Measurements from ENCODE around the gene TLE5. TPM values are rescaled to one million over a fixed set of nuclear protein-coding genes. Genes with fewer than 3 reads are reported as not detected.
"Not testable (repeated sequence)": the region's sequence is repeated elsewhere in the genome, so short reads cannot be mapped to it uniquely, and the experiment has no call there.

The TLE5 gene
- total RNA-seq, 3 donors from 2014 or later (not counting 1 experiment from before 2014, with no cell fraction given): 943 to 1,012 (median 968) TPM

DNA sequence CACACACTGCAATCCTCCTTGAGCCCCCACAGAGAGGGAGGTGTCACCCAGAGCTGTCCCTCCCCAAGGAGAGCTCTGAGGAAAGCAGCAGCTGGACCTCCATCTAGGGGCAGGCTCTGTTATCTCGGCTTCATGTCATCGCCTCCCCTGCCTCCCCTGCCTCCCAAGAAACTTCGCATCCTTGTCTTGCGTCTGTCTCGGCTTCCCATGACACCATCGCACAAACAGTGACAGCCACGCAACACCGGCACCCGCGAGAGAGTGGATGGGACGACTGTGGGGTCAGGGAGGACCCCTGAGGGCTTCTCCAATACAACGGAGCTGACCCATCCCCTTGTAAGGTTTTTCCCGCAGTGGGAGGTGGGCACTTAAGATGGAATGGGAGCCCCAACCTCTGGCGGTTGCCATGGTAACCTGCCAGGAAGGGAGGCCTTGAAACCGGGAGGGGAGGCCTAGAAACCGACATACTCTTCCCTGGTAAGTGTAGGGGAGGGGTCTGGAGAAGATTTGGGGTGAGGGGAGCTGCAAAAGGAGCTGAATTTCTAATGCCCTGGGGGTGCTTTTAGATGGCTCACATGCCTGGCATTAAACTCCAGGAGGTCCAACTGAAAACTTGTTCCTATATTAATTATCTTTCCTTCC is 49.6 kb downstream of the TLE5 start:
- no peaks in the 10 kb centered on the region for H3K36me3 ChIP-seq (ENCODE audit: control insufficient read depth, insufficient read depth, low read length)
- H3K4me3 ChIP-seq (ENCODE audit: low read length): no peak overlapping the region
- DNase-seq (no peak), ATAC-seq (no peak)
- Mint-ChIP-seq H3K27me3 (ENCODE audit: low read depth in 2 of 2) (no peaks in the 10 kb centered on the region), H3K9me3 (no peaks in the 10 kb centered on the region), H3K4me3 (no peak overlapping the region), H3K4me1 (no peaks in the 10 kb centered on the region), H3K36me3 (no peaks in the 10 kb centered on the region), H3K27ac (no peak overlapping the region)
- WGBS (ENCODE audit: insufficient coverage): 89% methylated on average over 16 of the region's 16 CpGs
- H3K4me1 ChIP-seq (ENCODE audit: control insufficient read depth, insufficient read depth, low read length): no peaks in the 10 kb centered on the region
- intact Hi-C loops (cut with micrococcal nuclease): no loop called here
- no peak overlapping the region for H3K27ac ChIP-seq (ENCODE audit: low read length)
- H3K9me3 ChIP-seq (ENCODE audit: control insufficient read depth, insufficient read depth, low read length): no peaks in the 10 kb centered on the region
- TF ChIP-seq CTCF (IDR thresholded peaks at IDR 0.05): no peak
- H3K27me3 ChIP-seq (ENCODE audit: control insufficient read depth, insufficient read depth, low read length): no peaks in the 10 kb centered on the region

DNA sequence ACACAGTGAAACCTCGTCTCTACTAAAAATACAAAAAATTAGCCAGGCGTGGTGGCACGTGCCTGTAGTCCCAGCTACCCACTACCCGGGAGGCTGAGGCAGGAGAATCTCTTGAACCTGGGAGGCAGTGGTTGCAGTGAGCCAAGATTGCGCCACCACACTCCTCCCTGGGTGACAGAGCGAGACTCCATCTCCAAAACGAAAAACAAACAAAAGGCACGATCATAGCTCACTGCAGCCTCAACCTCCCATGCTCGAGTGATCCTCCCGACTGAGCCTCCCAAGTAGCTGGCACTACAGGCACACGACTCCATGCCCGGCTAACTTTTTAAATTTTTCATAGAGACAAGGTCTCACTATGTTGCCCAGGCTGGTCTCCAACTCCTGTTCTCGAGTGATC is 50.2 kb downstream of the TLE5 start:
- H3K9me3 ChIP-seq (ENCODE audit: control insufficient read depth, insufficient read depth, low read length); H3K4me3 Mint-ChIP-seq; H3K4me3 ChIP-seq (ENCODE audit: low read length); H3K36me3 Mint-ChIP-seq; DNase-seq; intact Hi-C loops (cut with micrococcal nuclease); H3K27ac Mint-ChIP-seq; H3K27me3 ChIP-seq (ENCODE audit: control insufficient read depth, insufficient read depth, low read length); H3K36me3 ChIP-seq (ENCODE audit: control insufficient read depth, insufficient read depth, low read length); ATAC-seq; H3K4me1 Mint-ChIP-seq; H3K27me3 Mint-ChIP-seq (ENCODE audit: low read depth in 2 of 2); H3K27ac ChIP-seq (ENCODE audit: low read length); H3K4me1 ChIP-seq (ENCODE audit: control insufficient read depth, insufficient read depth, low read length); H3K9me3 Mint-ChIP-seq: not testable (repeated sequence)
- 89% methylated on average over 13 of the region's 13 CpGs for WGBS (ENCODE audit: insufficient coverage)

DNA sequence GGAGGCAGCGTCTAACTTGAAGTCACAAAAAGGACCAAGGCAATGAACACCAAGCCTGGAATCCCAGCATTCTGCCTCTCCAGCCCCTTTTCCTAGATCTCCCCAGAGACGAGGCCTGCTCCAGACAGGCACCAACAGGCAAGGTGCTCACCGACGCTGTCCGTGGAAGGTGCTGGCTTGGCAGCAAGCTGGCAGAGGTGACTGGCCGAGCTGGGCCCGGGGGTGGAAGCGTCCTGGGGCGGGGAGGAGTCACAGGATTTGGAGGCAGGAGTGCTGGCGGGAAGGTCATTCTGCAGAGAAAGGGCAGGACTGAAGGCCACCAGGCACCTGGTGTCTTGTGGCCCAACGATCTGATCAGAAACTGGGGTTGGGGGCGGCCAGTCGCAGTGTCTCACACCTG is 51.4 kb downstream of the TLE5 start:
- Histone ChIP-seq H3K27ac (ENCODE audit: low read length) (no peak overlapping the region), H3K27me3 (ENCODE audit: control insufficient read depth, insufficient read depth, low read length) (no peaks in the 10 kb centered on the region), H3K36me3 (ENCODE audit: control insufficient read depth, insufficient read depth, low read length) (no peaks in the 10 kb centered on the region), H3K4me1 (ENCODE audit: control insufficient read depth, insufficient read depth, low read length) (no peaks in the 10 kb centered on the region), H3K9me3 (ENCODE audit: control insufficient read depth, insufficient read depth, low read length) (no peaks in the 10 kb centered on the region), H3K4me3 (ENCODE audit: low read length) (no peak overlapping the region)
- Mint-ChIP-seq H3K27me3 (ENCODE audit: low read depth in 2 of 2) (no peaks in the 10 kb centered on the region), H3K4me3 (no peak overlapping the region), H3K27ac (no peak overlapping the region), H3K4me1 (no peaks in the 10 kb centered on the region), H3K9me3 (no peaks in the 10 kb centered on the region), H3K36me3 (no peaks in the 10 kb centered on the region)
- intact Hi-C loops (cut with micrococcal nuclease): no loop called here
- DNase-seq (no peak), ATAC-seq (no peak)
- WGBS (ENCODE audit: insufficient coverage): 94% methylated on average over 13 of the region's 13 CpGs
- no peak for TF ChIP-seq CTCF (IDR thresholded peaks at IDR 0.05)

- H3K9me3 ChIP-seq (ENCODE audit: control insufficient read depth, insufficient read depth, low read length): no peaks in the 10 kb centered on the region
- TF ChIP-seq CTCF (IDR thresholded peaks at IDR 0.05): no peak
- H3K4me1 ChIP-seq (ENCODE audit: control insufficient read depth, insufficient read depth, low read length): no peaks in the 10 kb centered on the region
- Mint-ChIP-seq H3K36me3 (no peaks in the 10 kb centered on the region), H3K27me3 (ENCODE audit: low read depth in 2 of 2) (no peaks in the 10 kb centered on the region), H3K4me1 (no peaks in the 10 kb centered on the region), H3K27ac (no peak overlapping the region), H3K9me3 (no peaks in the 10 kb centered on the region), H3K4me3 (no peak overlapping the region)
- 88% methylated on average over 6 of the region's 6 CpGs for WGBS (ENCODE audit: insufficient coverage)
- no peak overlapping the region for H3K27ac ChIP-seq (ENCODE audit: low read length)
- H3K4me3 ChIP-seq (ENCODE audit: low read length): no peak overlapping the region
- H3K36me3 ChIP-seq (ENCODE audit: control insufficient read depth, insufficient read depth, low read length): no peaks in the 10 kb centered on the region
- ATAC-seq: no peak
- intact Hi-C loops (cut with micrococcal nuclease): no loop called here
- DNase-seq: no peak
- H3K27me3 ChIP-seq (ENCODE audit: control insufficient read depth, insufficient read depth, low read length): no peaks in the 10 kb centered on the region
Observed at GRCh38 chr19:3008994-3009393, 53.3 kb downstream of the TLE5 start.

Measured in natural killer cell (primary cell).